H1 (cell line): ENCODE data around the gene KBTBD12. TPM values are rescaled to one million over a fixed set of nuclear protein-coding genes. Genes with fewer than 3 reads are reported as not detected.

Experiments used
- CTCF ChIA-PET: fragments of 300-600 bp; sonication (Branson Sonifier 250); formaldehyde crosslinking; loops from one replicate; lab custom pipeline; 2021; ENCODE audit not compliant: partially characterized antibody; lab: Charles Lee
- POLR2A ChIA-PET: fragments of 300-600 bp; sonication (Branson Sonifier 250); formaldehyde crosslinking; loops from one replicate; lab custom pipeline; 2021; ENCODE audit warnings: inconsistent platforms; ENCODE audit not compliant: partially characterized antibody; lab: Charles Lee
- DNase-seq, 2 experiments: peaks; one replicate each; pipeline versions ENCODE4 v3.0.0 to v3.0.0-alpha.2; 2010 to 2022; ENCODE audit warnings: low spot score in 2 of 2, low read depth in 1 of 2, mixed read lengths in 1 of 2
- FAIRE-seq: peaks from 2 replicates; lab custom pipeline; 2011; peaks lifted over from hg19 to GRCh38; lab: Jason Lieb, UNC
- H2AFZ ChIP-seq: 2 replicates; pipeline ENCODE4 v1.8.1; 2012; ENCODE audit warnings: low read length, inconsistent platforms
- H2AK5ac ChIP-seq: 2 replicates; pipeline ENCODE4 v1.6.1; 2013; ENCODE audit warnings: low read depth, low read length
- H2BK120ac ChIP-seq: replicated peaks from 2 replicates; pipeline ENCODE3; 2013; ENCODE audit warnings: low read depth, low read length, inconsistent platforms
- H2BK12ac ChIP-seq: 2 replicates; pipeline ENCODE4 v1.6.1; 2013; ENCODE audit warnings: low read depth, low read length
- H2BK15ac ChIP-seq: 2 replicates; pipeline ENCODE4 v1.6.1; 2013; ENCODE audit warnings: low read length
- H2BK20ac ChIP-seq: 2 replicates; pipeline ENCODE4 v1.6.1; 2013; ENCODE audit warnings: low read length
- H2BK5ac ChIP-seq: 2 replicates; pipeline ENCODE4 v1.6.1; 2013; ENCODE audit warnings: low read depth, low read length
- H3K14ac ChIP-seq: 2 replicates; pipeline ENCODE4 v1.6.1; 2013; ENCODE audit warnings: inconsistent platforms; ENCODE audit not compliant: insufficient read length
- H3K18ac ChIP-seq: 2 replicates; pipeline ENCODE4 v1.6.1; 2013; ENCODE audit warnings: low read length; ENCODE audit errors: extremely low read depth
- H3K23ac ChIP-seq: 2 replicates; pipeline ENCODE4 v1.6.1; 2013; ENCODE audit warnings: inconsistent platforms; ENCODE audit not compliant: insufficient read length
- H3K23me2 ChIP-seq: 2 replicates; pipeline ENCODE4 v1.6.1; 2013; ENCODE audit warnings: low read depth, low read length
- H3K27ac ChIP-seq: 2 replicates; pipeline ENCODE4 v1.6.1; 2011; ENCODE audit warnings: low read depth, low read length, inconsistent platforms
- H3K27me3 ChIP-seq, 4 experiments: replicated peaks in 1 of 4; 1 replicate in 1 of 4; 2 replicates in 3 of 4; pipeline versions ENCODE4 v1.6.1 to v1.8.1; 2011 to 2013; ENCODE audit warnings: low read length in 3 of 4, mild to moderate bottlenecking in 3 of 4, inconsistent platforms in 2 of 4, mixed read lengths in 2 of 4, moderate library complexity in 1 of 4; ENCODE audit not compliant: control insufficient read depth in 3 of 4, insufficient read depth in 3 of 4; ENCODE audit errors: extremely low read depth in 1 of 4
- H3K36me3 ChIP-seq, 4 experiments: 2 replicates each; pipeline versions ENCODE4 v1.6.1 to v1.8.1; 2011 to 2013; ENCODE audit warnings: mild to moderate bottlenecking in 4 of 4, low read length in 3 of 4, moderate library complexity in 2 of 4, control low read depth in 1 of 4, inconsistent platforms in 1 of 4; ENCODE audit not compliant: insufficient read depth in 4 of 4, control insufficient read depth in 2 of 4
- H3K4ac ChIP-seq: replicated peaks from 2 replicates; pipeline ENCODE3; 2013; ENCODE audit warnings: low read length, low read depth, mixed read lengths, inconsistent platforms; ENCODE audit not compliant: insufficient read length
- H3K4me1 ChIP-seq, 4 experiments: replicated peaks in 1 of 4; 1 replicate in 1 of 4; 2 replicates in 3 of 4; pipeline versions ENCODE4 v1.6.1 to v1.8.1; 2011 to 2013; ENCODE audit warnings: low read length in 3 of 4, inconsistent platforms in 2 of 4, mixed read lengths in 1 of 4; ENCODE audit not compliant: insufficient read depth in 4 of 4, control insufficient read depth in 3 of 4
- H3K4me2 ChIP-seq, 2 experiments: 2 replicates each; pipeline versions ENCODE4 v1.6.1 to v1.8.1; 2011 to 2013; ENCODE audit warnings: low read depth in 2 of 2, low read length in 2 of 2, control low read depth in 1 of 2, inconsistent platforms in 1 of 2, mild to moderate bottlenecking in 1 of 2; ENCODE audit not compliant: insufficient read depth in 1 of 2
- H3K4me3 ChIP-seq, 4 experiments: fragments of 200-600, 300-600 bp in 1 of 4; sonication (generic), shearing (Covaris generic), sonication (Bioruptor Twin) in 1 of 4; 2 replicates each; pipeline versions ENCODE4 v1.5.1 to v1.8.1; 2011 to 2016; ENCODE audit warnings: low read length in 4 of 4, low read depth in 3 of 4, control low read depth in 2 of 4, inconsistent platforms in 2 of 4, mild to moderate bottlenecking in 2 of 4, mixed read lengths in 1 of 4, moderate library complexity in 1 of 4; ENCODE audit not compliant: insufficient read depth in 2 of 4; ENCODE audit errors: extremely low read depth in 1 of 4
- H3K56ac ChIP-seq: replicated peaks from 2 replicates; pipeline ENCODE3; 2013; ENCODE audit warnings: low read depth, mild to moderate bottlenecking, mixed read lengths, low read length, inconsistent platforms; ENCODE audit not compliant: insufficient read length
- H3K79me1 ChIP-seq: 2 replicates; pipeline ENCODE4 v1.6.1; 2013; ENCODE audit warnings: low read depth, low read length, control low read depth
- H3K79me2 ChIP-seq, 2 experiments: 2 replicates each; pipeline versions ENCODE4 v1.6.1 to v1.8.1; 2012 to 2013; ENCODE audit warnings: low read length in 2 of 2, mild to moderate bottlenecking in 2 of 2, inconsistent platforms in 1 of 2; ENCODE audit not compliant: insufficient read depth in 2 of 2, control insufficient read depth in 1 of 2
- H3K9ac ChIP-seq, 4 experiments: replicated peaks in 1 of 4; 1 replicate in 1 of 4; 2 replicates in 3 of 4; pipeline versions ENCODE4 v1.6.1 to v1.8.1; 2011 to 2013; ENCODE audit warnings: low read depth in 3 of 4, low read length in 3 of 4, control low read depth in 2 of 4, mild to moderate bottlenecking in 2 of 4, moderate library complexity in 2 of 4, inconsistent platforms in 1 of 4; ENCODE audit errors: extremely low read depth in 1 of 4
- H3K9me3 ChIP-seq, 2 experiments: 2 replicates each; pipeline versions ENCODE4 v1.6.1 to v1.8.1; 2012 to 2013; ENCODE audit warnings: mild to moderate bottlenecking in 2 of 2, moderate library complexity in 2 of 2, control low read depth in 1 of 2, inconsistent platforms in 1 of 2, low read depth in 1 of 2, low read length in 1 of 2, mixed read lengths in 1 of 2; ENCODE audit not compliant: insufficient read depth in 2 of 2
- H4K20me1 ChIP-seq, 2 experiments: replicated peaks in 1 of 2; 2 replicates each; pipeline versions ENCODE3 to v1.8.1; 2011 to 2013; ENCODE audit warnings: inconsistent platforms in 2 of 2, low read length in 2 of 2, mild to moderate bottlenecking in 1 of 2; ENCODE audit not compliant: insufficient read depth in 2 of 2, control insufficient read depth in 1 of 2
- H4K5ac ChIP-seq: 2 replicates; pipeline ENCODE4 v1.6.1; 2013; ENCODE audit warnings: low read length, low read depth, mixed read lengths, inconsistent platforms; ENCODE audit not compliant: insufficient read length
- H4K8ac ChIP-seq: 2 replicates; pipeline ENCODE4 v1.8.0; 2013; ENCODE audit warnings: mild to moderate bottlenecking, moderate library complexity, low read length, inconsistent platforms; ENCODE audit not compliant: insufficient read depth; ENCODE audit errors: extremely low read depth
- H4K91ac ChIP-seq: replicated peaks from 2 replicates; pipeline ENCODE3; 2013; ENCODE audit warnings: low read length, mixed read lengths, inconsistent platforms; ENCODE audit not compliant: insufficient read length
- WGBS, 2 experiments: shearing (Covaris generic) in 1 of 2; methylation state at CpG; one replicate each; pipeline versions ENCODE4 v1.1.6 to v1.1.7; 2013 to 2015; ENCODE audit warnings: low lambda C conversion rate in 2 of 2, mixed read lengths in 2 of 2, inconsistent platforms in 1 of 2, low coverage in 1 of 2, missing lambda C conversion rate in 1 of 2; ENCODE audit not compliant: insufficient replicate concordance in 2 of 2, insufficient coverage in 1 of 2, insufficient read length in 1 of 2; ENCODE audit errors: extremely low coverage in 1 of 2, missing lambda C conversion rate in 1 of 2; 5-methylcytosine and 5-hydroxymethylcytosine counted together
- polyA plus RNA-seq, 7 experiments: library from polyadenylated mRNA; depleted of rRNA in 3 of 7; stranded (reverse) in 5 of 7; unstranded in 2 of 7; fragments of >200 nt in 5 of 7; fragments of 200-250 nt in 2 of 7; gene quantifications; 1 replicate in 5 of 7; 2 replicates in 1 of 7; 4 replicates in 1 of 7; pipeline versions ENCODE4 v1.2.1 to v1.2.3, GENCODE V29; 2011 to 2013; ENCODE audit warnings: missing spikeins in 2 of 7, mixed read lengths in 2 of 7
- total RNA-seq: library from RNA; stranded (reverse); fragmentation: NEBNext Ultra II Directional; extraction: Animal tissue kit (Norgen Biotek cat#: 25700); gene quantifications from 2 replicates; pipeline ENCODE4 v1.2.1, GENCODE V29; 2021

Gene KBTBD12
- total and polyA plus RNA-seq, 2 of the 8 experiments (the other 6 are each of a cell fraction or from before 2014, with no cell fraction given) = 0.33 to 0.63 TPM

DNA sequence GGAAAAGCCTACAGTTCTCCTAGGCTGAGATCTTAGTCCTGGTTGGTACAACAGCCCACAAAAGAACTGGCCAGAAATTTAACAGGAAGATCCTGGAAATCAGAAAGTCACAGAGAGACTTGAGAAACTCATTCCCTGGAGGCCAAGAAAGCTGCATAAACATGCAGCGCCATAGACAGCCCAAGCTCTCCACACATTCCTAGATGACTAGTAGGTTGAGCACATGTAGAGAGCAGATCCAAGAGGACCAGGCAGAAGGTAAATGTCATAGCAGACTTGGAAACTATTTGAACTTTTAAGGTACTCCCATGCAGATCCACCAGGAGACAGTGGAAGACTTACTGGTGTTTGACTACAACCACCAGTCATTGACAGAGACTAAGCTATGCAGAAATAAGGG, 18.4 kb downstream of the KBTBD12 start:
- H3K9me3 ChIP-seq = no peaks in the 10 kb centered on the region
- no peak overlapping the region for H4K5ac ChIP-seq
- no peaks in the 10 kb centered on the region for H3K27me3 ChIP-seq
- no peak for FAIRE-seq
- no peak overlapping the region for H3K14ac ChIP-seq
- POLR2A ChIA-PET = interaction anchor here (1.2 kb wide), 1 partner anchor 18 kb away, joined by 3 read pairs; no protein-coding TSS in a partner anchor
- 91% methylated on average over 1 of the region's 1 CpG; no CpG with 5 or more reads in 1 of the 2 experiments for WGBS, 2 experiments
- H4K91ac ChIP-seq = no peak overlapping the region
- H3K9ac ChIP-seq = no peak overlapping the region
- no peak overlapping the region for H2AFZ ChIP-seq
- H2BK5ac ChIP-seq = no peak overlapping the region
- no peak overlapping the region for H2AK5ac ChIP-seq
- no peak overlapping the region for H3K23ac ChIP-seq
- no peaks in the 10 kb centered on the region for H3K36me3 ChIP-seq
- no peak overlapping the region for H3K4me2 ChIP-seq
- H2BK12ac ChIP-seq = no peak overlapping the region
- no peak overlapping the region for H2BK15ac ChIP-seq
- no peaks in the 10 kb centered on the region for H3K79me2 ChIP-seq
- no peak overlapping the region for H3K27ac ChIP-seq
- no peak overlapping the region for H3K18ac ChIP-seq
- H2BK120ac ChIP-seq = no peak overlapping the region
- H4K20me1 ChIP-seq = no peaks in the 10 kb centered on the region
- no peaks in the 10 kb centered on the region for H3K79me1 ChIP-seq
- H3K4me3 ChIP-seq = no peak overlapping the region
- DNase-seq = no peak
- H3K4me1 ChIP-seq = no peaks in the 10 kb centered on the region
- H2BK20ac ChIP-seq = no peak overlapping the region
- no peak overlapping the region for H3K4ac ChIP-seq
- H3K56ac ChIP-seq = no peak overlapping the region
- CTCF ChIA-PET = no interaction called here
- H3K23me2 ChIP-seq = no peaks in the 10 kb centered on the region
- H4K8ac ChIP-seq = no peak overlapping the region
